ENCODE results near the gene TAF3.

The TAF3 gene

GRCh38 chr10:7829289-7829834 is 11.1 kb downstream of the TAF3 start:
- Histone ChIP-seq H3K4me2 (ENCODE audit: low read depth, low read length) (no peak overlapping the region), H3K36me3 (replicated peaks; ENCODE audit: insufficient read depth, low read length) (peaks cover 3% of the 10 kb centered on the region; the same call in 1 of the 2 replicates), H3K27me3 (replicated peaks; ENCODE audit: insufficient read depth, low read length) (no peaks in the 10 kb centered on the region), H3F3A (ENCODE audit: insufficient read depth, low read length) (no peaks in the 10 kb centered on the region), H3K9me2 (replicated peaks; ENCODE audit: insufficient read depth, low read length) (no peaks in the 10 kb centered on the region), H2AFZ (ENCODE audit: low read length) (no peak overlapping the region), H3K79me2 (ENCODE audit: low read length) (peaks cover 34% of the 10 kb centered on the region), H3K4me3 (ENCODE audit: low read length) (no peak overlapping the region), H3K27ac (ENCODE audit: low read length) (no peak overlapping the region), H3K9ac (ENCODE audit: low read length) (no peak overlapping the region), H3K4me1 (ENCODE audit: low read length) (no peaks in the 10 kb centered on the region), H4K20me1 (ENCODE audit: insufficient read depth, low read length) (no peaks in the 10 kb centered on the region), H3K9me3 (replicated peaks; ENCODE audit: insufficient read depth, low read length) (no peaks in the 10 kb centered on the region)
- DNase-seq = no peak
- no peak for TF ChIP-seq EZH2phosphoT487 (IDR thresholded peaks at IDR 0.05; ENCODE audit: low read length)
- TF ChIP-seq EZH2 (optimal IDR thresholded peaks at IDR 0.05; ENCODE audit: low read depth, low read length) = no peak
- TF ChIP-seq CTCF (IDR thresholded peaks at IDR 0.05; ENCODE audit: low read length) = no peak

GRCh38 chr10:7832060-7832459 is 13.8 kb downstream of the TAF3 start:
- Histone ChIP-seq H3K27ac (ENCODE audit: low read length) (no peak overlapping the region), H3K4me1 (ENCODE audit: low read length) (no peaks in the 10 kb centered on the region), H3K4me3 (ENCODE audit: low read length) (no peak overlapping the region), H3K9ac (ENCODE audit: low read length) (no peak overlapping the region), H2AFZ (ENCODE audit: low read length) (no peak overlapping the region), H3K4me2 (ENCODE audit: low read depth, low read length) (no peak overlapping the region), H3K79me2 (ENCODE audit: low read length) (peaks cover 49% of the 10 kb centered on the region), H3F3A (ENCODE audit: insufficient read depth, low read length) (no peaks in the 10 kb centered on the region), H3K36me3 (replicated peaks; ENCODE audit: insufficient read depth, low read length) (no peaks in the 10 kb centered on the region), H4K20me1 (ENCODE audit: insufficient read depth, low read length) (no peaks in the 10 kb centered on the region), H3K9me2 (replicated peaks; ENCODE audit: insufficient read depth, low read length) (no peaks in the 10 kb centered on the region), H3K27me3 (replicated peaks; ENCODE audit: insufficient read depth, low read length) (no peaks in the 10 kb centered on the region), H3K9me3 (replicated peaks; ENCODE audit: insufficient read depth, low read length) (no peaks in the 10 kb centered on the region)
- TF ChIP-seq CTCF (IDR thresholded peaks at IDR 0.05; ENCODE audit: low read length) (no peak), EZH2phosphoT487 (IDR thresholded peaks at IDR 0.05; ENCODE audit: low read length) (no peak), EZH2 (optimal IDR thresholded peaks at IDR 0.05; ENCODE audit: low read depth, low read length) (no peak)
- no peak for DNase-seq

- H3K36me3 ChIP-seq (replicated peaks; ENCODE audit: insufficient read depth, low read length) = no peaks in the 10 kb centered on the region
- H3K4me3 ChIP-seq (ENCODE audit: low read length) = no peak overlapping the region
- TF ChIP-seq EZH2 (optimal IDR thresholded peaks at IDR 0.05; ENCODE audit: low read depth, low read length) = no peak
- DNase-seq = no peak
- H3K9ac ChIP-seq (ENCODE audit: low read length) = no peak overlapping the region
- H3K4me2 ChIP-seq (ENCODE audit: low read depth, low read length) = no peak overlapping the region
- no peak overlapping the region for H3K27ac ChIP-seq (ENCODE audit: low read length)
- no peak overlapping the region for H2AFZ ChIP-seq (ENCODE audit: low read length)
- H3K9me3 ChIP-seq (replicated peaks; ENCODE audit: insufficient read depth, low read length) = no peaks in the 10 kb centered on the region
- H3K27me3 ChIP-seq (replicated peaks; ENCODE audit: insufficient read depth, low read length) = no peaks in the 10 kb centered on the region
- no peaks in the 10 kb centered on the region for H3K4me1 ChIP-seq (ENCODE audit: low read length)
- no peaks in the 10 kb centered on the region for H4K20me1 ChIP-seq (ENCODE audit: insufficient read depth, low read length)
- H3K9me2 ChIP-seq (replicated peaks; ENCODE audit: insufficient read depth, low read length) = no peaks in the 10 kb centered on the region
- no peaks in the 10 kb centered on the region for H3F3A ChIP-seq (ENCODE audit: insufficient read depth, low read length)
- H3K79me2 ChIP-seq (ENCODE audit: low read length) = peaks cover 42% of the 10 kb centered on the region
These were observed 14.9 kb downstream of the TAF3 start for GRCh38 chr10:7833210-7833609.

GRCh38 chr10:7834262-7834661 is 16.0 kb downstream of the TAF3 start:
- Histone ChIP-seq H3K9me2 (replicated peaks; ENCODE audit: insufficient read depth, low read length) (no peaks in the 10 kb centered on the region), H3K9ac (ENCODE audit: low read length) (no peak overlapping the region), H3K27ac (ENCODE audit: low read length) (no peak overlapping the region), H3K4me1 (ENCODE audit: low read length) (no peaks in the 10 kb centered on the region), H3F3A (ENCODE audit: insufficient read depth, low read length) (no peaks in the 10 kb centered on the region), H3K79me2 (ENCODE audit: low read length) (peaks cover 39% of the 10 kb centered on the region), H3K4me2 (ENCODE audit: low read depth, low read length) (no peak overlapping the region), H3K36me3 (replicated peaks; ENCODE audit: insufficient read depth, low read length) (no peaks in the 10 kb centered on the region), H4K20me1 (ENCODE audit: insufficient read depth, low read length) (no peaks in the 10 kb centered on the region), H3K9me3 (replicated peaks; ENCODE audit: insufficient read depth, low read length) (no peaks in the 10 kb centered on the region), H3K27me3 (replicated peaks; ENCODE audit: insufficient read depth, low read length) (no peaks in the 10 kb centered on the region), H2AFZ (ENCODE audit: low read length) (no peak overlapping the region), H3K4me3 (ENCODE audit: low read length) (no peak overlapping the region)
- DNase-seq = no peak
- no peak for TF ChIP-seq EZH2phosphoT487 (IDR thresholded peaks at IDR 0.05; ENCODE audit: low read length)
- no peak for TF ChIP-seq CTCF (IDR thresholded peaks at IDR 0.05; ENCODE audit: low read length)
- TF ChIP-seq EZH2 (optimal IDR thresholded peaks at IDR 0.05; ENCODE audit: low read depth, low read length) = no peak
